ENCODE data around the gene DOCK2. TPM values are rescaled to one million over a fixed set of nuclear protein-coding genes. Genes with fewer than 3 reads are reported as not detected.

The DOCK2 gene
- total and polyA plus RNA-seq, 8 donors: 0.73 to 15.6 (median 1.7) TPM

GRCh38 chr5:169901896-169902295 is 264.8 kb downstream of the DOCK2 start:
- 25 to 29% methylated on average over 2 of the region's 2 CpGs for WGBS, 2 donors
- FAIRE-seq (no peak), ATAC-seq (no peak), DNase-seq (no peak)
- intact Hi-C loops (cut with DNase I): no loop called here
- TF ChIP-seq, protein P1, sequence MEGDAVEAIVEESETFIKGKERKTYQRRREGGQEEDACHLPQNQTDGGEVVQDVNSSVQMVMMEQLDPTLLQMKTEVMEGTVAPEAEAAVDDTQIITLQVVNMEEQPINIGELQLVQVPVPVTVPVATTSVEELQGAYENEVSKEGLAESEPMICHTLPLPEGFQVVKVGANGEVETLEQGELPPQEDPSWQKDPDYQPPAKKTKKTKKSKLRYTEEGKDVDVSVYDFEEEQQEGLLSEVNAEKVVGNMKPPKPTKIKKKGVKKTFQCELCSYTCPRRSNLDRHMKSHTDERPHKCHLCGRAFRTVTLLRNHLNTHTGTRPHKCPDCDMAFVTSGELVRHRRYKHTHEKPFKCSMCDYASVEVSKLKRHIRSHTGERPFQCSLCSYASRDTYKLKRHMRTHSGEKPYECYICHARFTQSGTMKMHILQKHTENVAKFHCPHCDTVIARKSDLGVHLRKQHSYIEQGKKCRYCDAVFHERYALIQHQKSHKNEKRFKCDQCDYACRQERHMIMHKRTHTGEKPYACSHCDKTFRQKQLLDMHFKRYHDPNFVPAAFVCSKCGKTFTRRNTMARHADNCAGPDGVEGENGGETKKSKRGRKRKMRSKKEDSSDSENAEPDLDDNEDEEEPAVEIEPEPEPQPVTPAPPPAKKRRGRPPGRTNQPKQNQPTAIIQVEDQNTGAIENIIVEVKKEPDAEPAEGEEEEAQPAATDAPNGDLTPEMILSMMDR (IDR thresholded peaks at IDR 0.05): no peak
- Histone ChIP-seq H3K4me3 (no peak overlapping the region), H3K27me3 (no peaks in the 10 kb centered on the region), H3K4me1 (no peaks in the 10 kb centered on the region), H3K27ac (no peak overlapping the region), H3K36me3 (no peaks in the 10 kb centered on the region), H3K9me3 (no peaks in the 10 kb centered on the region)

DNA sequence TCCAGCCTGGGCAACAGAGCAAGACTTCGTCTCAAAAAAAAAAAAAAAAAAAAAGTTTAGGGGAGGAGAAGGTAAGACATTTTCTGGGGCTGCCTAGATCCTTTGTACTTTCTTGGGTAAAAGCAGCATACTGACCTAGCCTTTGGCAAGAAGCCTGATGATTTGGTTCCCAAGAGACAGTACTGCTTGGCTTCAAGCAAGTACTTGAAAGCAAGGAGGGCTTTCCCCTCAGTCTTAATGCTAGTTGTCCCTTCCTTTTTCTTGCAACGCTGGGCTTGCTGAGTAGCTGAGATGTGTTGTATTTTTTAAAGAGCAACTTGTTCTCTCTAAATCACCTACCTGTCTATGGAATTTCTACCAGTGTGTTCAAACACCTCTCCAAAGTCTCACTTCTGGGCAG is 267.0 kb downstream of the DOCK2 start:
- ATAC-seq: no peak
- no peak overlapping the region for H3K4me3 ChIP-seq
- no peak for DNase-seq
- no peak overlapping the region for H3K27ac ChIP-seq
- FAIRE-seq: no peak
- WGBS, 2 donors: 66 to 67% methylated on average over 2 of the region's 2 CpGs
- no peaks in the 10 kb centered on the region for H3K4me1 ChIP-seq
- intact Hi-C loops (cut with DNase I): no loop called here
- TF ChIP-seq, protein P1 (IDR thresholded peaks at IDR 0.05): no peak
- H3K27me3 ChIP-seq: no peaks in the 10 kb centered on the region
- no peaks in the 10 kb centered on the region for H3K36me3 ChIP-seq
- no peaks in the 10 kb centered on the region for H3K9me3 ChIP-seq

- TF ChIP-seq, protein P1 (IDR thresholded peaks at IDR 0.05): no peak
- Histone ChIP-seq H3K27ac (no peak overlapping the region), H3K4me1 (no peaks in the 10 kb centered on the region), H3K27me3 (no peaks in the 10 kb centered on the region), H3K36me3 (no peaks in the 10 kb centered on the region), H3K4me3 (no peak overlapping the region), H3K9me3 (no peaks in the 10 kb centered on the region)
- ATAC-seq (no peak), FAIRE-seq (no peak), DNase-seq (no peak)
- WGBS, 2 donors: 44 to 49% methylated on average over 5 of the region's 5 CpGs
- intact Hi-C loops (cut with DNase I): no loop called here
Observed at GRCh38 chr5:169904508-169904907, 267.4 kb downstream of the DOCK2 start.

DNA sequence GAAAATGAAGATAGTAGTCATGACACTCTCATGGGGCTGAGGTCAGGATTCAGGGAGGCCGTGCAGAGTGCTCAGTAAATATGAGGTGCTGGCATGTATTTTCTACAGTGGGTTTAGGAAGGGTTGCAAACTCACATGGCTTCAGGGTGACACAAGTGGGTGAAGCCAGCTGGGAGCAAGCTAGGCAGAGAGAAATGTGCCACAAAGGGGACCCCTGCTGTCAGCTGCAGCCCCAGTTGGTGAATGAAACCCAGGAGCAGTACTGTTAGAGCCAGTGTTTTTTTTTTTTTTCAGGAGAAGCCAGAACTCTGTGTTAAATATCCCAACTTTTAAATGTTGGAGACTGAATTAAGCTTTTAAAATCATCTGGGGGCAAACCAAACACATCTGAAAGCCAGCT is 267.9 kb downstream of the DOCK2 start:
- no peak overlapping the region for H3K27ac ChIP-seq
- ATAC-seq: no peak
- WGBS, 2 donors: 58 to 72% methylated on average over 1 of the region's 1 CpG
- FAIRE-seq: no peak
- intact Hi-C loops (cut with DNase I): no loop called here
- TF ChIP-seq, protein P1 (IDR thresholded peaks at IDR 0.05): no peak
- H3K9me3 ChIP-seq: no peaks in the 10 kb centered on the region
- H3K27me3 ChIP-seq: no peaks in the 10 kb centered on the region
- DNase-seq: no peak
- H3K4me1 ChIP-seq: no peaks in the 10 kb centered on the region
- H3K36me3 ChIP-seq: no peaks in the 10 kb centered on the region
- no peak overlapping the region for H3K4me3 ChIP-seq

DNA sequence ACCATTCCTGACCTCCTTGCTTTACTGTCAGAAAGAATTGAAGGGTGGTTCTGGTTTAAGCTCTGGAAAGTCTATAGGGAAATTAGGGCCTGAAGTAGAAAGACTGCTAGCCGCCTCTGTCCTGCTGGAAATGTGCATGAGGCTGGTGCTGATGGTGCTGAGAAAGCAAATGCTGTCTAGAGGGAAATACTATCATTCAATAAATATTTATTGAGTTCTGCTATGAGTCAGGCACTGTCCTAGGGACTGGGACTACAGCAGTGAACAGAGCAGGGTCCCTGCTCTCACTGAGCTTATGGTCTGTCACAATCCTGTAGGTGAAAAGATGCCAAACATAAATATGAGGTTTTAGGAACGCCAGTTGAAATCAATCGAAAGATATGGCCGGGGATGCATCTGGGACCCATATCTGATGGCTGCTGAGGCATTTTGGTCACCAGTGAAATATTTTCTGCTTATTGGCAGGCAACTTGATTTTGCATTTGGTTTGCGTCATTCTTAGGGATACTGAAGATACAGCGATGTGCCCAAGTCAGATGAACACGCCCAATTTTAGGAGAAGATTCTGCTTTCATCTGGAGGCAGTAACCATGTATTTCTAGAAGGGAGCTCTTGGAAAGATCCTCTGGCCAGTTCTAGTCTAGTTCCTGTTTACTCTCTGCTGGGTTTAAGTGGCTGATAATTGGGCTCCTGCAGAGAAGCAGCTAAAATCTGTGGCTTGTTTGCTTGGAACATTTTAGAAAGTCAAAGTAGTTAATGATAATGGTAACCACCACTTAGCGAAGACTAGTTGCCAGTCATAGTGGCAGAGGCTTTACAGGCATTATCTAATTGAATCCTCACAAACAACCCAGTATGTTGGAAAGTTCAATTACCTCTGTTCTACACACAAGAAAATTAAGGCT is 269.9 kb downstream of the DOCK2 start:
- no peak overlapping the region for H3K4me3 ChIP-seq
- intact Hi-C loops (cut with DNase I): no loop called here
- H3K36me3 ChIP-seq: no peaks in the 10 kb centered on the region
- 63 to 74% methylated on average over 8 of the region's 8 CpGs for WGBS, 2 donors
- no peaks in the 10 kb centered on the region for H3K4me1 ChIP-seq
- TF ChIP-seq, protein P1 (IDR thresholded peaks at IDR 0.05): no peak
- H3K27ac ChIP-seq: no peak overlapping the region
- ATAC-seq (no peak), DNase-seq (no peak), FAIRE-seq (no peak)
- no peaks in the 10 kb centered on the region for H3K9me3 ChIP-seq
- H3K27me3 ChIP-seq: no peaks in the 10 kb centered on the region
